Uterus (tissue), 2 donors: ENCODE data around the gene FBLN2.

Experiments used
- CTCF ChIP-seq, 4 experiments: fragments of 200-600 bp in 2 of 4; fragments of 450-650 bp in 2 of 4; sonication (generic) in 2 of 4; IDR thresholded peaks; one replicate each; pipeline ENCODE4 v1.5.1; 2016 to 2019; ENCODE audit warnings: antibody characterized with exemption in 4 of 4, mild to moderate bottlenecking in 2 of 4, moderate library complexity in 1 of 4
- POLR2A ChIP-seq, 2 donors: fragments of 450-650 bp; IDR thresholded peaks; one replicate each; pipeline ENCODE4 v1.6.1; 2016; ENCODE audit warnings: antibody characterized with exemption in 2 of 2, mild to moderate bottlenecking in 1 of 2, moderate library complexity in 1 of 2

- TF ChIP-seq CTCF (IDR thresholded peaks at IDR 0.05) (no peak), POLR2A (IDR thresholded peaks at IDR 0.05) (no peak)
These were observed 98.6 kb downstream of the FBLN2 start for GRCh38 chr3:13647298-13648059.
